Stimulated activated CD8-positive, alpha-beta memory T cell treated with anti-CD3 and anti-CD28 coated beads, Interleukin-12 subunit alpha, Interleukin-12 subunit beta, amount 100 ng/mL, for 1 hour (primary cell): Measurements from ENCODE around the gene RRAGD.

Experiments
- DNase-seq: peaks from one replicate; pipeline ENCODE4 v3.0.0-alpha.2; 2020; ENCODE audit warnings: low read depth

The RRAGD gene

GRCh38 chr6:89412071-89413005 is at the start of gene RRAGD:
RRAGD (minus strand) TSS chr6:89412273; CDS start chr6:89411993, 280 bp downstream.
- DNase-seq: peak; percentile 22

- DNase-seq: no peak
These were observed 48.6 kb upstream of the RRAGD start for GRCh38 chr6:89460713-89461112.

- DNase-seq: no peak
These were observed 47.4 kb upstream of the RRAGD start for GRCh38 chr6:89459501-89459900.

- DNase-seq: no peak
These were observed 46.6 kb upstream of the RRAGD start for GRCh38 chr6:89458704-89459103.

- DNase-seq: no peak
These were observed 42.2 kb upstream of the RRAGD start for GRCh38 chr6:89454300-89454699.

GRCh38 chr6:89452281-89452680 is 40.2 kb upstream of the RRAGD start:
- DNase-seq: no peak

GRCh38 chr6:89449193-89449592 is 37.1 kb upstream of the RRAGD start:
- DNase-seq: no peak

- no peak for DNase-seq
These were observed 31.6 kb upstream of the RRAGD start for GRCh38 chr6:89443658-89444057.

GRCh38 chr6:89440200-89440599 is 28.1 kb upstream of the RRAGD start:
- DNase-seq: no peak

- no peak for DNase-seq
These were observed 26.9 kb upstream of the RRAGD start for GRCh38 chr6:89439014-89439413.

- DNase-seq: no peak
These were observed 26.2 kb upstream of the RRAGD start for GRCh38 chr6:89438248-89438647.

- no peak for DNase-seq
These were observed 24.2 kb upstream of the RRAGD start for GRCh38 chr6:89436226-89436625.

GRCh38 chr6:89434954-89435353 is 22.9 kb upstream of the RRAGD start:
- DNase-seq: no peak

GRCh38 chr6:89434150-89434499 is 22.1 kb upstream of the RRAGD start:
- no peak for DNase-seq

GRCh38 chr6:89433252-89434149 is 21.4 kb upstream of the RRAGD start:
- no peak for DNase-seq

- peak; percentile 65 for DNase-seq
These were observed 20.8 kb upstream of the RRAGD start, which contains the start of gene ANKRD6 for GRCh38 chr6:89432875-89433251. ANKRD6 (plus strand) TSS chr6:89433152; CDS start chr6:89566977, 133,825 bp downstream.

- no peak for DNase-seq
These were observed 18.3 kb upstream of the RRAGD start for GRCh38 chr6:89430201-89430962.

GRCh38 chr6:89416796-89417195 is 4.7 kb upstream of the RRAGD start:
- DNase-seq: no peak

GRCh38 chr6:89415185-89415584 is 3.1 kb upstream of the RRAGD start:
- DNase-seq: no peak

GRCh38 chr6:89414215-89414614 is 2.1 kb upstream of the RRAGD start:
- no peak for DNase-seq

GRCh38 chr6:89413006-89413400 is 930 bp upstream of the RRAGD start:
- DNase-seq: no peak
